Osteocyte (in vitro differentiated cells): ENCODE measurements around the gene ZFAND6. TPM values are rescaled to one million over a fixed set of nuclear protein-coding genes. Genes with fewer than 3 reads are reported as not detected.
A peak's percentile ranks its signal among the peaks of the same experiment; 100 is the strongest.

Experiments used
- DNase-seq: peaks from one replicate; pipeline ENCODE4 v3.0.0; 2021; ENCODE audit warnings: mixed read lengths; ENCODE audit not compliant: unreplicated experiment; ENCODE audit errors: extremely low spot score
- H3K27ac Mint-ChIP-seq: one replicate; pipeline ENCODE4 v1.8.0; 2021; ENCODE audit warnings: mild to moderate bottlenecking, mixed read lengths; ENCODE audit not compliant: unreplicated experiment
- H3K27me3 Mint-ChIP-seq: one replicate; pipeline ENCODE4 v1.8.0; 2021; ENCODE audit warnings: mixed read lengths; ENCODE audit not compliant: unreplicated experiment
- H3K36me3 Mint-ChIP-seq: one replicate; pipeline ENCODE4 v1.8.0; 2021; ENCODE audit warnings: mixed read lengths; ENCODE audit not compliant: unreplicated experiment
- H3K4me1 Mint-ChIP-seq: one replicate; pipeline ENCODE4 v1.8.0; 2021; ENCODE audit warnings: mixed read lengths; ENCODE audit not compliant: unreplicated experiment
- H3K4me3 Mint-ChIP-seq: one replicate; pipeline ENCODE4 v1.8.0; 2021; ENCODE audit warnings: mild to moderate bottlenecking, moderate library complexity, mixed read lengths; ENCODE audit not compliant: unreplicated experiment
- H3K9me3 Mint-ChIP-seq: one replicate; pipeline ENCODE4 v1.8.0; 2021; ENCODE audit warnings: mixed read lengths; ENCODE audit not compliant: unreplicated experiment
- CTCF ChIP-seq: fragments of 200-600 bp; sonication (generic); IDR thresholded peaks from 2 replicates; pipeline ENCODE4 v1.5.0; 2021; ENCODE audit warnings: antibody characterized with exemption, mild to moderate bottlenecking, moderate library complexity
- total RNA-seq: library from RNA; stranded (reverse); gene quantifications from 2 replicates; pipeline ENCODE4 v1.2.1, GENCODE V29; 2021

ZFAND6 gene
- total RNA-seq, 1 donor from 2014 or later: 63.8 TPM

DNA sequence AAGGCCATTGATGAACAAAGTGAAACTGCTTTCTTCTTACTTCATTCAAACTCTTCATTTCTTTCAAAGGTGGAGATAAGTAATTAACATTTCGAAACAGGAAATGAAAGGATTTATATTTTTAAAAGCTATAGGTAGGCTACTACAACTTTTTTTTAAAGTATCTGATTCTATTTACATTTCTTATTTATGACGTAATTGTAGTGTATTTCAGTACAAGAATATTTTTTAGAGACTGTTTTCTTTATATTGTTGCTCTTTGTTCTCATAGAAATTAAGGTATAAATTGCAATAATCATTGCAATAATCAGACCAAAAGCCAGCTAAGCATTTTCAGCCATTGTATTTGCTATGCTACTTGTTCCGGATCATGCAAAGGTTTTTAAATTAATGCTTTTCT, 13.7 kb downstream of the ZFAND6 start:
- H3K27ac Mint-ChIP-seq: no peak overlapping the region

DNA sequence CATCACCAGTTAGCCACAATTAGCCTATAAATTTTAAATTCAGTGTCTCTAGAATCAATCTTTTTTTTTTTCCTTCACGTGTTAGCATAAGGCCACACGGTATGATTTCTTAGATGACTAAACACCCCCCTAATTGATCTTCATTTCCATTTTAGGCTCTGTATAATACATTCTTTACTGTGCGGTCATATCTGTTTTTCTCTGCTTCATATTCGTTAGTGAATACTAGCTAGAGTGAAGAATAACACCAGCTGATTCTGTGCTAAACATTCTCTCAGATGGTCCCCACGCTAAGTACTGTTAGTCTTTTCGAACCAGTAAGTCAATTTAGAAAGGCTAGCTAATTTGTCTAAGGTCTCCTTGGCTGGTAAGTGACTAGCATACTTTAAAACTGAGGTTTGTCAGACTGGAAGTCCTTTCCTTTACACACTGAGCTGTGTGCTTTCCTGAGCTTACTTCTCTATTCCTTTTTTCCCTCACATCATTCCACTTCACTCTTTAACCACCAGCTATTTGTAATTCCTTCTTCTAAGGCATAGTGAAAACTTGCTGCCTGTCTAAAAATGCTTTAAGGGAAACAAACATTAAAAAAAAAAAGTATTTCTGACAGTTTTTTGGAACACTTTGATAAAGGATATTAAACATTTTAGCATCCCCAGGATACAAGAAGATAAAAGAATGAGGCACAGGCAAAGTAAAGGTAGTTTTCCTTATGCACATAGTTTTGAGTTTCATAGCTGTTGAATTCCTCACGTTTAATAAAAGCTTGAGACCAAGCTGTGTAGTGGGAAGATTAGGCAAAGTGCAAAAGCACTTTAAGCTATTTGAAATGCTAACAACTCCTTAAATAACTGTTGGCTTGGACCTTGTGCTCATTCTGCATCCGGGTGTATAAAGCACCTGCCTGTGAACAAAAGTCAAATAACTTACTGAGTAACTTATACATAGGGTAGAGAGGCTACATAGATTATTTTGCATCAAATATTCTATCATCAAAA, 17.1 kb downstream of the ZFAND6 start:
- Mint-ChIP-seq H3K4me3 (no peak overlapping the region), H3K4me1 (peaks cover 57% of the 10 kb centered on the region)
- no peak for DNase-seq

More for the DNA sequence above, 13.7 kb downstream of the ZFAND6 start:
- no peaks in the 10 kb centered on the region for H3K27me3 Mint-ChIP-seq
- peaks cover 79% of the 10 kb centered on the region for H3K4me1 Mint-ChIP-seq
- H3K4me3 Mint-ChIP-seq: peak overlapping the region; percentile 92
- H3K9me3 Mint-ChIP-seq: no peaks in the 10 kb centered on the region
- peaks cover 5% of the 10 kb centered on the region for H3K36me3 Mint-ChIP-seq
- DNase-seq: no peak
- no peak for TF ChIP-seq CTCF

DNA sequence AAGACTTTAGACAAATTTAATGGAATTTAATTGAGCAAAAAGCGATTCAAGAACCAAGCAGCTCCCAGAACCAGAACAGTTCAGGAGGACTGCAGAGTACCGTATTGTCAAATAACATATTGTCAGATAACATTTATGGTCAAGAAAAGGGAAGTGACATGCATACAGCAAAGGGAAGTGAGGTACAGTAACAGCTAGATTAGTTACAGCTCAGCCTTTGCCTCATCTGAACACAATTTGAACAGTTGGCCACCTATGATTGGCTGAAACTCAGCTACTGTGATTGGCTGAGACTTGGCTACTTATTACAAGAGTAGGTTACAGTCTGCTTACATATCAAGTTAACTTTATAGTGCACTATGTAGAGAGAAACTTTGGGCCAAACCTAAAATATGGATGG, 21.9 kb downstream of the ZFAND6 start:
- Mint-ChIP-seq H3K4me1 (peaks cover 12% of the 10 kb centered on the region), H3K36me3 (no peaks in the 10 kb centered on the region), H3K27ac (no peak overlapping the region), H3K27me3 (no peaks in the 10 kb centered on the region), H3K9me3 (no peaks in the 10 kb centered on the region), H3K4me3 (no peak overlapping the region)
- no peak for TF ChIP-seq CTCF
- no peak for DNase-seq

More for the DNA sequence above, 17.1 kb downstream of the ZFAND6 start:
- Mint-ChIP-seq H3K9me3 (no peaks in the 10 kb centered on the region), H3K36me3 (peaks cover 5% of the 10 kb centered on the region), H3K27ac (peak overlapping the region; percentile 60), H3K27me3 (no peaks in the 10 kb centered on the region)
- no peak for TF ChIP-seq CTCF

- H3K27ac Mint-ChIP-seq: no peak overlapping the region
- H3K36me3 Mint-ChIP-seq: peaks cover 3% of the 10 kb centered on the region
- peak; percentile 30 for TF ChIP-seq CTCF
- no peaks in the 10 kb centered on the region for H3K27me3 Mint-ChIP-seq
- H3K4me1 Mint-ChIP-seq: peaks cover 4% of the 10 kb centered on the region
- no peaks in the 10 kb centered on the region for H3K9me3 Mint-ChIP-seq
- no peak for DNase-seq
- H3K4me3 Mint-ChIP-seq: no peak overlapping the region
Observed at GRCh38 chr15:80087104-80087503, 27.6 kb downstream of the ZFAND6 start.

GRCh38 chr15:80090041-80090440, 30.6 kb downstream of the ZFAND6 start:
- H3K27ac Mint-ChIP-seq: no peak overlapping the region
- no peak for DNase-seq
- peaks cover 7% of the 10 kb centered on the region for H3K4me1 Mint-ChIP-seq
- H3K27me3 Mint-ChIP-seq: no peaks in the 10 kb centered on the region
- TF ChIP-seq CTCF: no peak
- H3K9me3 Mint-ChIP-seq: no peaks in the 10 kb centered on the region
- H3K4me3 Mint-ChIP-seq: no peak overlapping the region
- H3K36me3 Mint-ChIP-seq: peaks cover 3% of the 10 kb centered on the region
